GM19397 (cell line): ENCODE measurements around the gene LRMDA.
"Not testable (repeated sequence)": the region's sequence is repeated elsewhere in the genome, so short reads cannot be mapped to it uniquely, and the experiment has no call there.

Source experiments
- ATAC-seq: cut with Tn5 transposase; IDR thresholded peaks from one replicate; pipeline ENCODE4 v1.9.1; 2021; ENCODE audit warnings: mild to moderate bottlenecking, moderate library complexity; ENCODE audit not compliant: unreplicated experiment

LRMDA gene

GRCh38 chr10:75730847-75731246 is 299.4 kb downstream of the LRMDA start:
- no peak for ATAC-seq

- no peak for ATAC-seq
Observed at GRCh38 chr10:75733135-75733890, 301.9 kb downstream of the LRMDA start.

GRCh38 chr10:75736151-75736640 is 304.8 kb downstream of the LRMDA start:
- no peak for ATAC-seq

GRCh38 chr10:75736889-75737579 is 305.6 kb downstream of the LRMDA start:
- ATAC-seq = no peak

GRCh38 chr10:75737580-75737949 is 306.1 kb downstream of the LRMDA start:
- no peak for ATAC-seq

- ATAC-seq = no peak
Observed at GRCh38 chr10:75738924-75739323, 307.5 kb downstream of the LRMDA start.

- ATAC-seq = no peak
Observed at GRCh38 chr10:75739414-75740143, 308.2 kb downstream of the LRMDA start.

GRCh38 chr10:75740541-75740940 is 309.1 kb downstream of the LRMDA start:
- no peak for ATAC-seq

GRCh38 chr10:75742355-75742754 is 310.9 kb downstream of the LRMDA start:
- no peak for ATAC-seq

- no peak for ATAC-seq
Observed at GRCh38 chr10:75743291-75743778, 311.9 kb downstream of the LRMDA start.

- no peak for ATAC-seq
Observed at GRCh38 chr10:75744261-75744660, 312.8 kb downstream of the LRMDA start.

GRCh38 chr10:75746356-75746755 is 314.9 kb downstream of the LRMDA start:
- ATAC-seq = no peak

- not testable (repeated sequence) for ATAC-seq
Observed at GRCh38 chr10:75750093-75750875, 318.9 kb downstream of the LRMDA start.

GRCh38 chr10:75751232-75751631 is 319.8 kb downstream of the LRMDA start:
- no peak for ATAC-seq

- no peak for ATAC-seq
Observed at GRCh38 chr10:75753621-75754020, 322.2 kb downstream of the LRMDA start.

- no peak for ATAC-seq
Observed at GRCh38 chr10:75754096-75754831, 322.8 kb downstream of the LRMDA start.

- ATAC-seq = no peak
Observed at GRCh38 chr10:75755528-75755927, 324.1 kb downstream of the LRMDA start.

- ATAC-seq = no peak
Observed at GRCh38 chr10:75761289-75761688, 329.9 kb downstream of the LRMDA start.

GRCh38 chr10:75762431-75762802 is 331.0 kb downstream of the LRMDA start:
- no peak for ATAC-seq

- no peak for ATAC-seq
Observed at GRCh38 chr10:75763652-75764051, 332.2 kb downstream of the LRMDA start.
